HCT116 (cell line): ENCODE measurements around the gene PRIMA1.

ENCODE experiments used
- MAX ChIP-seq: IDR thresholded peaks from 2 replicates; pipeline ENCODE4 v1.6.1; 2012
- YY1 ChIP-seq: IDR thresholded peaks from 2 replicates; pipeline ENCODE4 v1.6.1; 2011; ENCODE audit warnings: low read length, low read depth, moderate library complexity, mild to moderate bottlenecking; ENCODE audit not compliant: insufficient replicate concordance; ENCODE audit errors: extremely low read depth

- TF ChIP-seq MAX: no peak
- TF ChIP-seq YY1: no peak
These were observed 15.4 kb upstream of the PRIMA1 start for GRCh38 chr14:93803408-93804318.
